HCT116 (cell line): ENCODE results near the gene PKP1. TPM values are rescaled to one million over a fixed set of nuclear protein-coding genes. Genes with fewer than 3 reads are reported as not detected.
A peak's percentile ranks its signal among the peaks of the same experiment; 100 is the strongest.

Source experiments
- ATAC-seq: fragments of 200-7000 bp; cut with Tn5 transposase; 2 replicates; pipeline ENCODE4 v1.9.1; 2020; ENCODE audit warnings: mild to moderate bottlenecking, moderate library complexity
- BruUV-seq: library from RNA; stranded (reverse); fragments of 400-500 nt; replicated peaks from 2 replicates; lab custom pipeline; 2021; lab: Mats Ljungman, UMichigan
- CTCF ChIA-PET: fragments of 300-600 bp; sonication (Branson Sonifier 250); formaldehyde crosslinking; loops from one replicate; lab custom pipeline; 2021; ENCODE audit warnings: antibody characterized with exemption; lab: Charles Lee
- POLR2A ChIA-PET: fragments of 300-600, 350-600 bp; sonication (Branson Sonifier 250); formaldehyde crosslinking; loops from one replicate; lab custom pipeline; 2021; ENCODE audit warnings: antibody characterized with exemption; lab: Charles Lee
- RAD21 ChIA-PET, 2 experiments: fragments of 300-600 bp; sonication (Branson Sonifier 250); formaldehyde crosslinking; loops; one replicate each; lab custom pipeline; 2023; ENCODE audit warnings: low total read pairs in 2 of 2; ENCODE audit not compliant: uncharacterized antibody in 2 of 2, unreplicated experiment in 2 of 2, low non-redundant PET in 1 of 2; lab: Charles Lee
- DNase-seq: peaks from one replicate; pipeline ENCODE4 v3.0.0-alpha.2; 2010; ENCODE audit warnings: low read depth, low spot score
- H2AFZ ChIP-seq: fragments of 200-600 bp; shearing (Covaris generic), sonication (generic); 2 replicates; pipeline ENCODE4 v1.6.1; 2017; ENCODE audit warnings: low read depth, mixed run types, mixed read lengths, antibody characterized with exemption, low read length; ENCODE audit not compliant: poor library complexity, severe bottlenecking
- H3K27ac ChIP-seq: 2 replicates; pipeline ENCODE4 v1.5.1; 2012; ENCODE audit warnings: low read depth, low read length
- H3K27me3 ChIP-seq: fragments of 200-600 bp; sonication (generic); 2 replicates; pipeline ENCODE4 v1.6.1; 2016; ENCODE audit warnings: mixed run types, low read length, mixed read lengths; ENCODE audit not compliant: insufficient read depth
- H3K36me3 ChIP-seq, 2 experiments: fragments of 200-500 bp in 1 of 2; fragments of 200-600 bp in 1 of 2; sonication (Bioruptor generic) in 1 of 2; sonication (generic) in 1 of 2; 2 replicates each; pipeline versions ENCODE4 v1.5.1 to v1.6.1; 2014 to 2016; ENCODE audit warnings: low read length in 2 of 2, inconsistent platforms in 1 of 2, mixed read lengths in 1 of 2, mixed run types in 1 of 2; ENCODE audit not compliant: insufficient read depth in 2 of 2, control insufficient read depth in 1 of 2
- H3K4me1 ChIP-seq, 2 experiments: fragments of 200-600 bp in 1 of 2; sonication (generic) in 1 of 2; 2 replicates each; pipeline versions ENCODE4 v1.5.1 to v1.6.1; 2012 to 2017; ENCODE audit warnings: low read length in 2 of 2, inconsistent platforms in 1 of 2, mild to moderate bottlenecking in 1 of 2, mixed read lengths in 1 of 2, mixed run types in 1 of 2, moderate library complexity in 1 of 2; ENCODE audit not compliant: insufficient read depth in 2 of 2, control insufficient read depth in 1 of 2
- H3K4me2 ChIP-seq: fragments of 200-600 bp; sonication (generic); 2 replicates; pipeline ENCODE4 v1.6.1; 2017; ENCODE audit warnings: mixed run types, low read length, mixed read lengths
- H3K4me3 ChIP-seq, 2 experiments: fragments of 200-600 bp in 1 of 2; sonication (generic) in 1 of 2; replicated peaks in 1 of 2; 2 replicates each; pipeline ENCODE4 v1.5.1; 2011 to 2016; ENCODE audit warnings: low read length in 2 of 2, control low read depth in 1 of 2, low read depth in 1 of 2, mild to moderate bottlenecking in 1 of 2, mixed read lengths in 1 of 2, mixed run types in 1 of 2
- H3K79me2 ChIP-seq: fragments of 200-600 bp; sonication (generic); 2 replicates; pipeline ENCODE4 v1.6.1; 2017; ENCODE audit warnings: mild to moderate bottlenecking, mixed run types, low read length, moderate library complexity, mixed read lengths; ENCODE audit not compliant: insufficient read depth
- H3K9ac ChIP-seq: fragments of 200-600 bp; sonication (generic); 2 replicates; pipeline ENCODE4 v1.6.1; 2016; ENCODE audit warnings: low read length, mixed read lengths
- H3K9me2 ChIP-seq: fragments of 200-600 bp; sonication (generic), shearing (Covaris generic); 2 replicates; pipeline ENCODE4 v1.6.1; 2017; ENCODE audit warnings: mixed run types, mild to moderate bottlenecking, moderate library complexity; ENCODE audit not compliant: insufficient read depth
- H3K9me3 ChIP-seq, 2 experiments: fragments of 200-500 bp in 1 of 2; fragments of 200-600 bp in 1 of 2; sonication (Bioruptor generic) in 1 of 2; sonication (generic) in 1 of 2; 2 replicates each; pipeline ENCODE4 v1.6.1; 2014 to 2017; ENCODE audit warnings: low read length in 2 of 2, mixed read lengths in 2 of 2, inconsistent platforms in 1 of 2, low read depth in 1 of 2, mild to moderate bottlenecking in 1 of 2, mixed run types in 1 of 2, moderate library complexity in 1 of 2; ENCODE audit not compliant: control insufficient read depth in 1 of 2, insufficient read depth in 1 of 2
- H4K20me1 ChIP-seq: fragments of 200-600 bp; sonication (generic), shearing (Covaris generic); 2 replicates; pipeline ENCODE4 v1.6.1; 2017; ENCODE audit warnings: mixed run types, mild to moderate bottlenecking, moderate library complexity; ENCODE audit not compliant: insufficient read depth
- CEBPB ChIP-seq: IDR thresholded peaks from 2 replicates; pipeline ENCODE4 v1.6.1; 2012; ENCODE audit warnings: low read depth
- EGR1 ChIP-seq: IDR thresholded peaks from 2 replicates; pipeline ENCODE4 v1.6.1; 2012; ENCODE audit warnings: low read depth
- ELF1 ChIP-seq: IDR thresholded peaks from 2 replicates; pipeline ENCODE4 v1.6.1; 2012; ENCODE audit warnings: low read depth, borderline replicate concordance
- JUND ChIP-seq: IDR thresholded peaks from 2 replicates; pipeline ENCODE4 v1.6.1; 2012
- POLR2AphosphoS5 ChIP-seq: IDR thresholded peaks from 2 replicates; pipeline ENCODE4 v1.6.1; 2011; ENCODE audit warnings: mild to moderate bottlenecking, low read depth, low read length, moderate library complexity
- SRF ChIP-seq: IDR thresholded peaks from 2 replicates; pipeline ENCODE4 v1.6.1; 2012; ENCODE audit warnings: low read depth
- YY1 ChIP-seq: IDR thresholded peaks from 2 replicates; pipeline ENCODE4 v1.6.1; 2011; ENCODE audit warnings: low read length, low read depth, moderate library complexity, mild to moderate bottlenecking; ENCODE audit not compliant: insufficient replicate concordance; ENCODE audit errors: extremely low read depth
- ZNF274 ChIP-seq: fragments of 200-500 bp; sonication (Bioruptor generic); IDR thresholded peaks from 2 replicates; pipeline ENCODE4 v1.6.1; 2014; ENCODE audit warnings: mild to moderate bottlenecking, low read depth, low read length, inconsistent platforms
- intact Hi-C: fragments of 100-400 bp; cut with micrococcal nuclease; formaldehyde crosslinking; loops from 2 replicates; pipeline ENCODE4 v1.10.0; 2022
- total RNA-seq: library from RNA; stranded (reverse); gene quantifications from one replicate; pipeline ENCODE4 v1.2.1, GENCODE V29; 2021; ENCODE audit not compliant: unreplicated experiment
- TF ChIP-seq, protein P1 (sequence below): IDR thresholded peaks from 2 replicates; pipeline ENCODE4 v1.6.1; 2012; ENCODE audit warnings: low read depth
- TF ChIP-seq, protein P2 (sequence below), 3 experiments: fragments of 200-600 bp in 1 of 3; sonication (generic) in 1 of 3; IDR thresholded peaks in 2 of 3; conservative IDR thresholded peaks in 1 of 3; 2 replicates each; pipeline ENCODE4 v1.5.1; 2012 to 2017; ENCODE audit warnings: low read depth in 2 of 3, low read length in 2 of 3, antibody characterized with exemption in 1 of 3, borderline replicate concordance in 1 of 3, control low read depth in 1 of 3, mild to moderate bottlenecking in 1 of 3, mixed read lengths in 1 of 3, mixed run types in 1 of 3, moderate library complexity in 1 of 3; ENCODE audit not compliant: insufficient read depth in 1 of 3

PKP1 gene
- total RNA-seq, 1 experiment from 2014 or later, result 0.07 TPM

DNA sequence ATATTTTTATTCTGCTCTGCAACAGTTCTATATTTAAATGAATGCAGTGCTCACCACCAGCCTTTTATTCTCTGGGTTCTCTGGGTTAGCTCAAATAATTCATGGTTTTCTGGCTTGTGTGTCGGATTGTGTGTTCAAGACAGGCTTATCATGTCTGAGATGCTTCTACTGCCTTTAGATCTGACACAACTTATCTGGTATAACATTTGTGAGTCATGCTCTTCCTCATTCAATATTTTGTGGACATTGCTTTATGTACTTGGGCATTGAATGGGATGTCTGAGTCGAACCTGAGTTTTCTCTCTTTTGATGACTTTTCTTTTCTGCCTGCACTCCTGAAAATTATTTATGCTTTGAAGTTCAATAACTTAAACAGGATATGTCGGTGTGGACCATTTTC, 17.6 kb upstream of the PKP1 start:
- intact Hi-C loops, result loop anchor here (1.0 to 5.0 kb wide), 2 partner anchors 10 to 42 kb away; no protein-coding TSS in a partner anchor
- ChIA-PET CTCF (interaction anchor here (1.8 kb wide), 1 partner anchor 83 kb away, joined by 5 read pairs; no protein-coding TSS in a partner anchor), RAD21 (no interaction called here), POLR2A (interaction anchor here (0.6 to 1.3 kb wide), 2 partner anchors 9 to 123 kb away, joined by 3 to 4 read pairs; no protein-coding TSS in a partner anchor)
- Histone ChIP-seq H3K4me3 (no peak overlapping the region), H3K9me3 (no peaks in the 10 kb centered on the region), H2AFZ (no peak overlapping the region), H3K36me3 (no peaks in the 10 kb centered on the region), H3K4me1 (peaks cover 0 to 34% of the 10 kb centered on the region in 2 experiments), H3K9me2 (no peaks in the 10 kb centered on the region), H3K9ac (no peak overlapping the region), H3K79me2 (no peaks in the 10 kb centered on the region), H3K27me3 (0 out of 2 replicates have a peak, but pooled peaks cover 11% of the 10 kb centered on the region), H3K4me2 (no peak overlapping the region), H3K27ac (no peak overlapping the region), H4K20me1 (no peaks in the 10 kb centered on the region)
- no TSS peak for BruUV-seq
- DNase-seq (no peak), ATAC-seq (no peak)
- TF ChIP-seq EGR1 (no peak), ELF1 (no peak), YY1 (no peak), JUND (no peak), ZNF274 (no peak), SRF (no peak), CEBPB (no peak)

DNA sequence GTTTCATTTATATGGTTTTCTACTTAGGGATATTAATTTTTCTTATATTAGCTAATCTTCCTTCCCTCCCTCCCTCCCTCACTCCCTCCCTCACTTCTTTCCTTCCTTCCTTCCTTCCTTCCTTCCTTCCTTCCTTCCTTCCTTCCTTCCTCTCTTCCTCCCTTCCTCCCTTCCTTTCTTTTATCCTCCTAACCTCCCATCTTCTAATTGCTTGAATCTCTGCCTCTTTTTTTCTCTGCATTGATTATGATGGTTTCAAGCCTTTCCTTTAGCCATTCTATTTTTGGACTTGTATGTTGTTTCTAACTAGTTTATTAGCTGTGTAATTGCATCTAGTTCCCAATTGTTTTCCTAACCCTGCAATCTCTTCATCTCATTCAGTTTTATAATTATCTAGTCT, 17.0 kb upstream of the PKP1 start:
- DNase-seq, result no peak
- BruUV-seq, result no TSS peak
- no peaks in the 10 kb centered on the region for H3K79me2 ChIP-seq
- intact Hi-C loops, result loop anchor here (1.0 to 5.0 kb wide), 2 partner anchors 9 to 41 kb away; no protein-coding TSS in a partner anchor
- no peaks in the 10 kb centered on the region for H3K9me3 ChIP-seq
- no peak overlapping the region for H3K27ac ChIP-seq
- no peak overlapping the region for H3K4me3 ChIP-seq
- no peak for TF ChIP-seq SRF
- no peak for TF ChIP-seq YY1
- no peak for TF ChIP-seq POLR2AphosphoS5
- no peak for TF ChIP-seq ZNF274
- TF ChIP-seq, protein P1, sequence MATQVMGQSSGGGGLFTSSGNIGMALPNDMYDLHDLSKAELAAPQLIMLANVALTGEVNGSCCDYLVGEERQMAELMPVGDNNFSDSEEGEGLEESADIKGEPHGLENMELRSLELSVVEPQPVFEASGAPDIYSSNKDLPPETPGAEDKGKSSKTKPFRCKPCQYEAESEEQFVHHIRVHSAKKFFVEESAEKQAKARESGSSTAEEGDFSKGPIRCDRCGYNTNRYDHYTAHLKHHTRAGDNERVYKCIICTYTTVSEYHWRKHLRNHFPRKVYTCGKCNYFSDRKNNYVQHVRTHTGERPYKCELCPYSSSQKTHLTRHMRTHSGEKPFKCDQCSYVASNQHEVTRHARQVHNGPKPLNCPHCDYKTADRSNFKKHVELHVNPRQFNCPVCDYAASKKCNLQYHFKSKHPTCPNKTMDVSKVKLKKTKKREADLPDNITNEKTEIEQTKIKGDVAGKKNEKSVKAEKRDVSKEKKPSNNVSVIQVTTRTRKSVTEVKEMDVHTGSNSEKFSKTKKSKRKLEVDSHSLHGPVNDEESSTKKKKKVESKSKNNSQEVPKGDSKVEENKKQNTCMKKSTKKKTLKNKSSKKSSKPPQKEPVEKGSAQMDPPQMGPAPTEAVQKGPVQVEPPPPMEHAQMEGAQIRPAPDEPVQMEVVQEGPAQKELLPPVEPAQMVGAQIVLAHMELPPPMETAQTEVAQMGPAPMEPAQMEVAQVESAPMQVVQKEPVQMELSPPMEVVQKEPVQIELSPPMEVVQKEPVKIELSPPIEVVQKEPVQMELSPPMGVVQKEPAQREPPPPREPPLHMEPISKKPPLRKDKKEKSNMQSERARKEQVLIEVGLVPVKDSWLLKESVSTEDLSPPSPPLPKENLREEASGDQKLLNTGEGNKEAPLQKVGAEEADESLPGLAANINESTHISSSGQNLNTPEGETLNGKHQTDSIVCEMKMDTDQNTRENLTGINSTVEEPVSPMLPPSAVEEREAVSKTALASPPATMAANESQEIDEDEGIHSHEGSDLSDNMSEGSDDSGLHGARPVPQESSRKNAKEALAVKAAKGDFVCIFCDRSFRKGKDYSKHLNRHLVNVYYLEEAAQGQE, result no peak
- TF ChIP-seq, protein P2, sequence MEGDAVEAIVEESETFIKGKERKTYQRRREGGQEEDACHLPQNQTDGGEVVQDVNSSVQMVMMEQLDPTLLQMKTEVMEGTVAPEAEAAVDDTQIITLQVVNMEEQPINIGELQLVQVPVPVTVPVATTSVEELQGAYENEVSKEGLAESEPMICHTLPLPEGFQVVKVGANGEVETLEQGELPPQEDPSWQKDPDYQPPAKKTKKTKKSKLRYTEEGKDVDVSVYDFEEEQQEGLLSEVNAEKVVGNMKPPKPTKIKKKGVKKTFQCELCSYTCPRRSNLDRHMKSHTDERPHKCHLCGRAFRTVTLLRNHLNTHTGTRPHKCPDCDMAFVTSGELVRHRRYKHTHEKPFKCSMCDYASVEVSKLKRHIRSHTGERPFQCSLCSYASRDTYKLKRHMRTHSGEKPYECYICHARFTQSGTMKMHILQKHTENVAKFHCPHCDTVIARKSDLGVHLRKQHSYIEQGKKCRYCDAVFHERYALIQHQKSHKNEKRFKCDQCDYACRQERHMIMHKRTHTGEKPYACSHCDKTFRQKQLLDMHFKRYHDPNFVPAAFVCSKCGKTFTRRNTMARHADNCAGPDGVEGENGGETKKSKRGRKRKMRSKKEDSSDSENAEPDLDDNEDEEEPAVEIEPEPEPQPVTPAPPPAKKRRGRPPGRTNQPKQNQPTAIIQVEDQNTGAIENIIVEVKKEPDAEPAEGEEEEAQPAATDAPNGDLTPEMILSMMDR (IDR thresholded peaks at IDR 0.05 in 2 of 3, conservative IDR thresholded peaks at IDR 0.05 in 1 of 3; ENCODE audit: borderline replicate concordance in 1 of 3, insufficient read depth in 1 of 3, low read depth in 2 of 3, low read length in 2 of 3), result no peak
- no peak for TF ChIP-seq EGR1
- H3K27me3 ChIP-seq, result 0 out of 2 replicates have a peak, but pooled peaks cover 11% of the 10 kb centered on the region
- H3K9me2 ChIP-seq, result no peaks in the 10 kb centered on the region
- peak overlapping the region; percentile 42 for H3K4me2 ChIP-seq
- ChIA-PET POLR2A (interaction anchor here (0.6 to 1.3 kb wide), 4 partner anchors 8 to 122 kb away, joined by 3 to 5 read pairs (median 4); no protein-coding TSS in a partner anchor), CTCF (interaction anchor here (1.4 to 1.8 kb wide), 2 partner anchors 9 to 82 kb away, joined by 4 to 5 read pairs; no protein-coding TSS in a partner anchor), RAD21 (no interaction called here)
- no peak overlapping the region for H3K9ac ChIP-seq
- no peak for ATAC-seq
- no peaks in the 10 kb centered on the region for H4K20me1 ChIP-seq
- H3K4me1 ChIP-seq, result peaks cover 0 to 31% of the 10 kb centered on the region in 2 experiments; a peak in 2 of 4 replicates
- H2AFZ ChIP-seq, result peak overlapping the region; percentile 3
- H3K36me3 ChIP-seq, result no peaks in the 10 kb centered on the region
